Sigmoid colon (tissue), 4 donors: Measurements from ENCODE around the gene PRKN.

ENCODE experiments used
- EP300 ChIP-seq, 4 donors: sonication (generic); formaldehyde crosslinking; IDR thresholded peaks; one replicate each; pipeline ENCODE4 v1.6.1; 2017; ENCODE audit warnings: antibody characterized with exemption in 4 of 4
- POLR2A ChIP-seq, 2 donors: fragments of 450-650 bp; IDR thresholded peaks; one replicate each; pipeline ENCODE4 v1.6.1; 2016; ENCODE audit warnings: antibody characterized with exemption in 2 of 2, mild to moderate bottlenecking in 2 of 2, moderate library complexity in 2 of 2
- TF ChIP-seq, protein P1 (sequence below), 4 experiments: fragments of 450-650 bp in 3 of 4; fragments of 200-600 bp in 1 of 4; IDR thresholded peaks; one replicate each; pipeline ENCODE4 v1.5.1; 2016 to 2019; ENCODE audit warnings: antibody characterized with exemption in 4 of 4, mild to moderate bottlenecking in 3 of 4, moderate library complexity in 2 of 4

DNA sequence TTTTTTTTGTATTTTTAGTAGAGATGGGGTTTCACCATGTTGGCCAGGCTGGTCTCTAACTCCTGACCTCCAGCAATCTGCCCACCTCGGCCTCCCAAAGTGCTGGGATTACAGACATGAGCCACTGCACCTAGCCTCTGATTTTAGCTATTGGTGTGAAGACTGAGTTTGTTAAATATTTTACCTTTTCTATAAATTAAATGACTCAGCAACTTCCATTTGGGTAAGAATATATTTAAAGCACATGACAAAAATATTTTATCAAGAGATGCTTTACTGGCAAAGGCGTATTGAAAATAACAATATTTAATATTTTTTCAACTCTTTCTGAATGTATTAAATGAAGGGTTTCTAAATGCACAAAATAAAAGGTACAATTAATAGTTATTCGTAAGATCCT lies 1295.0 kb downstream of the PRKN start:
- TF ChIP-seq, protein P1, sequence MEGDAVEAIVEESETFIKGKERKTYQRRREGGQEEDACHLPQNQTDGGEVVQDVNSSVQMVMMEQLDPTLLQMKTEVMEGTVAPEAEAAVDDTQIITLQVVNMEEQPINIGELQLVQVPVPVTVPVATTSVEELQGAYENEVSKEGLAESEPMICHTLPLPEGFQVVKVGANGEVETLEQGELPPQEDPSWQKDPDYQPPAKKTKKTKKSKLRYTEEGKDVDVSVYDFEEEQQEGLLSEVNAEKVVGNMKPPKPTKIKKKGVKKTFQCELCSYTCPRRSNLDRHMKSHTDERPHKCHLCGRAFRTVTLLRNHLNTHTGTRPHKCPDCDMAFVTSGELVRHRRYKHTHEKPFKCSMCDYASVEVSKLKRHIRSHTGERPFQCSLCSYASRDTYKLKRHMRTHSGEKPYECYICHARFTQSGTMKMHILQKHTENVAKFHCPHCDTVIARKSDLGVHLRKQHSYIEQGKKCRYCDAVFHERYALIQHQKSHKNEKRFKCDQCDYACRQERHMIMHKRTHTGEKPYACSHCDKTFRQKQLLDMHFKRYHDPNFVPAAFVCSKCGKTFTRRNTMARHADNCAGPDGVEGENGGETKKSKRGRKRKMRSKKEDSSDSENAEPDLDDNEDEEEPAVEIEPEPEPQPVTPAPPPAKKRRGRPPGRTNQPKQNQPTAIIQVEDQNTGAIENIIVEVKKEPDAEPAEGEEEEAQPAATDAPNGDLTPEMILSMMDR (IDR thresholded peaks at IDR 0.05), result no peak
- TF ChIP-seq EP300 (IDR thresholded peaks at IDR 0.05) (no peak), POLR2A (IDR thresholded peaks at IDR 0.05) (no peak)
